NCI-H2196 treated with DMSO at 0.1 percent for 48 hours (cell line): ENCODE data around the gene BBOX1.
"Not testable (repeated sequence)": the region's sequence is repeated elsewhere in the genome, so short reads cannot be mapped to it uniquely, and the experiment has no call there.

Experiments
- DNase-seq: peaks from one replicate; lab custom pipeline; 2025; ENCODE audit not compliant: unreplicated experiment; lab: John Stamatoyannopoulos, UW

BBOX1 gene, protein sequence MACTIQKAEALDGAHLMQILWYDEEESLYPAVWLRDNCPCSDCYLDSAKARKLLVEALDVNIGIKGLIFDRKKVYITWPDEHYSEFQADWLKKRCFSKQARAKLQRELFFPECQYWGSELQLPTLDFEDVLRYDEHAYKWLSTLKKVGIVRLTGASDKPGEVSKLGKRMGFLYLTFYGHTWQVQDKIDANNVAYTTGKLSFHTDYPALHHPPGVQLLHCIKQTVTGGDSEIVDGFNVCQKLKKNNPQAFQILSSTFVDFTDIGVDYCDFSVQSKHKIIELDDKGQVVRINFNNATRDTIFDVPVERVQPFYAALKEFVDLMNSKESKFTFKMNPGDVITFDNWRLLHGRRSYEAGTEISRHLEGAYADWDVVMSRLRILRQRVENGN

DNA sequence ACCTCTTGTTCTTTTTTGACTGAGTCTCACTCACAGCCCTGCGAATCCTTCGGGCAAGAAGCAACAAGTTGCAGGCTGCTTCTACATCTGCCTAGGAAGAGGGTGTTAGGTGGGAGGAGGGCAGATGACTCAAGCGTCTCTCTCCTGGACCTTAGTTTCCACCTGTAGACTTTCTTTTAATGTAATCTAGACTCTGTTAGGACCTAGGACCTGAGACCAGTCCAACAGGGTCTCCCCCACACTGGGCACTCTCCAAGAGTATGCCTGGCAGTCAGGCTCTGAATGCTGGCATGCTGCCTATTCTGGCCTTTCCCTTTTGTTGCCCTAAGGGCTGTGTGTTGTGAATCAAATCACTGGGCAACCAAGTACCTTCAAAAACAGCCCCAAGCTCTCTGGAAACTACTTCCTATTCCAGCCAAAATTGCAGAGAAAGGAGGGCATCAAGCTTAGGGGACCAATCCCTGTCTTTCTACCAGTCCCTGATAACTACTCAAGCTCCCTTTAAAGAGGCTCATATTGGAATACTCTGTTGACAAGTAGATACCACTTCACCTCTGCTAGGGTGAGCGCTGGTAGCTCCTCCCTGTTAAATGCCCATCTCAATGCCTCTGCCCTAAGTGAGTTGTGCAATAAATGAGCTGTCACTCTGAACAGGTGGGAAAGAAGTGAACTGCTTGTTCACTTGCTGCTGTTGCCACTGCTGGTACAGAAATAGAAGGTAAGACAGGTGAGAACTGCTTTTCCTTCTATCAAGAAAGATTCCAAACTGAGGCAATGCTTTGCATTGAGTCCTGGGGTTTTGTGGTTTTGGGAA, at the start of gene BBOX1:
Gene BBOX1, plus strand, starts transcription at position 514 of the 814 bp plus-strand sequence. CDS start 14,616 bp downstream, outside the sequence.
- DNase-seq, result no peak

DNA sequence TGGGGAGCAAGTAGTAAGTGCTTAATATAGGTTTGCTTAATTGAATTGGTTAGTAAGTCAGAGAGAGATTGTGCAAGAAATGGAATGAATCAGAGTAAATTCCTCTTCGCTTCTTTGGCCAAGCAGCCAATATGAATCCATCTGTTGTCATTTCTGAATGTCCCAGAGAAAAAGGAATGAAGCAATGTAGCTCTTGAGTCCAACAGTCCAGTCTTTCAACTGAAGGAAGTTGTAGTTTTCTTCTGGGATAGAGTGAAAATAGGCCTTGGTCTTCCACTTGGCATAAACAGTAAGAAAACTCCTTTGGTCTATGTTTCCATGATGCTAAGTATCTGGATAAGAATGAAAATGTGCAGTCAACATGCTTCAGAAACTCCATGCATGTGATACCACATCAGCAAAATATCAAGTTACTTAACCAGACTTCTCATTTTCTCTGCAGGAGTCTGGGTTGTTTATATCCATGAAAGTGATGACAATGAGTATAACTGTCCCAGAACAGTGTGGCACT, 48.5 kb upstream of the BBOX1 start:
- DNase-seq, result no peak

DNA sequence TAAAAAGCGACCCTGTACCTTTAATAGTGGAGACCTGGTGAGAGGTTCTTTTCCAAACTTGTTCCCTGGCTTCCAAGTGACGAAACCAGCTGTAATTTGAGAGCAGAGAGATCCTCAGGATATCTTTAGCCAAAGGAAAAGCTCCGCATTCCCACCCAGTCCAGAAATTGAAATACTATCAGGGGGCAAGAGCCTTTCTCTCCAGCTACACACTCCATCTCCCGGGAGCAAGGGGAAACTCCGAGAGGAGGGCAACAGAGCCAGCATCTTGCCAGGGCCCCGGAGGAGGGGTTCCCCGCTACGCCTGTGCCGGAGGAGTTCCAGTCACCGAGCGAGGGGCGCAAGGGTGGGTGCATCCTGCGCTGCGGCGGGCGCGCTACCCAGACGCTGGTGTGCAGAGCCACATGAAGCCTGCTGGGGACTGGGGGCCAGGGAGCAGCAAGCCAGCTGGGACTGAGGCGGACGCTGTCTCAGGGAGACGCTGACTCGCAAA, 46.6 kb upstream of the BBOX1 start, which contains the start of gene FIBIN:
Gene FIBIN, plus strand, starts transcription at position 148 of the 493 bp plus-strand sequence. CDS start 415 bp downstream, outside the sequence.
- no peak for DNase-seq

DNA sequence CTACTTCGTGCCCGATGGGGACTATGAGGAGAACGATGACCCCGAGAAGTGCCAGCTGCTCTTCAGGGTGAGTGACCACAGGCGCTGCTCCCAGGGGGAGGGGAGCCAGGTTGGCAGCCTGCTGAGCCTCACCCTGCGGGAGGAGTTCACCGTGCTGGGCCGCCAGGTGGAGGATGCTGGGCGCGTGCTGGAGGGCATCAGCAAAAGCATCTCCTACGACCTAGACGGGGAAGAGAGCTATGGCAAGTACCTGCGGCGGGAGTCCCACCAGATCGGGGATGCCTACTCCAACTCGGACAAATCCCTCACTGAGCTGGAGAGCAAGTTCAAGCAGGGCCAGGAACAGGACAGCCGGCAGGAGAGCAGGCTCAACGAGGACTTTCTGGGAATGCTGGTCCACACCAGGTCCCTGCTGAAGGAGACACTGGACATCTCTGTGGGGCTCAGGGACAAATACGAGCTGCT, 46.0 kb upstream of the BBOX1 start:
- DNase-seq, result no peak

DNA sequence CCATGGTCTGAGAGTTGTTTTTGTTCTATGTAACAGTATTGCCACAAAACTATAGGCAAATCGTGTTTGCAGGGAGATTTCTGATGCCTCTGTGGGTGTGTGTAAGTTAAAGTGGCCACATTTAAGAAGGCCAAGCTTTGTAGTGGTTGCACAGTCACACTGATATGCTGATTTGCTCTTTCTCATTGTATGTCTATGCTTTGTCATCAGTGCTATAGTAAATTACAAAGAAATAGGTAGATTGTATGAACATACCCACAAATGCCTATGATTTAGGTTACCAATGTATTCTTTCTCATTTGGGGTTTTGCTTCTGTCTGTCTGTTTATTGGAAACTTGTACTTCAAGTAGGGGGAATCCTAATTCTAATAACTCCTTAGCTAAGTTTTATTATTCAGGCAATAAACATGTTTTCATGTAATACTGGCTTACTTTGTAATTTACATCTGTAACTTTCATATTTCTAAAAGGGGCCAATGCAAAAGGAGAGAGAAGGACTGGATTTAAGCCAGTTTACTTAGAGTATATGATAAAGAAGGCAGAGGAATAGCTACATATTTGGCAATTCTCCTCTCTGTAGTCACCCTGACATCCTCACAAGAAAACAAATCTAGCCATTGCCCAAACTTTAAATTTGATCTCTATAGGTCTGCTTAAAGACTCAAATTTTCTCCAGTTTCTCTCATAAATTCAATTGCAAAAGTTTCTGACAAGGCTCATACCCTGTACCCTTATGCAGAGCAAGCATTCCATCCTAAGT, 44.7 kb upstream of the BBOX1 start:
- DNase-seq, result no peak

DNA sequence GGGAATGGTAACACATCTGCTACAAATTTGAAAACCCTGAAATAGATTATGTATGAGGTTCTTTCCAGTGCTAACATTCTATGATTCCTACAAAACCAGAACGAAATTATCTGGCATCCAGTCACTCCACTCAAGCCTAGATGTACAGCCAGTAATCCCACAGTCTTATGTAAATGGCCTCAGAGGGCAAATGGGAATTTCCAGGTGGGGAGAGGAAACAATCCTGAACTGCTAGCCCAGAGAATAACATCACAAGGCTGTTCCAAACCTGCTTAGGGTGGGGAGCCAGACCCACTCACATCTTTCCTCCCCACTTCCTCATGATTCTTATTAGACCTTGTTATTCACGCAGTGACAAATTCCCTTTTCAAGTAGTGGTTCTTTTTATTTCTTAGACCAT, 43.2 kb upstream of the BBOX1 start:
- DNase-seq, result no peak

DNA sequence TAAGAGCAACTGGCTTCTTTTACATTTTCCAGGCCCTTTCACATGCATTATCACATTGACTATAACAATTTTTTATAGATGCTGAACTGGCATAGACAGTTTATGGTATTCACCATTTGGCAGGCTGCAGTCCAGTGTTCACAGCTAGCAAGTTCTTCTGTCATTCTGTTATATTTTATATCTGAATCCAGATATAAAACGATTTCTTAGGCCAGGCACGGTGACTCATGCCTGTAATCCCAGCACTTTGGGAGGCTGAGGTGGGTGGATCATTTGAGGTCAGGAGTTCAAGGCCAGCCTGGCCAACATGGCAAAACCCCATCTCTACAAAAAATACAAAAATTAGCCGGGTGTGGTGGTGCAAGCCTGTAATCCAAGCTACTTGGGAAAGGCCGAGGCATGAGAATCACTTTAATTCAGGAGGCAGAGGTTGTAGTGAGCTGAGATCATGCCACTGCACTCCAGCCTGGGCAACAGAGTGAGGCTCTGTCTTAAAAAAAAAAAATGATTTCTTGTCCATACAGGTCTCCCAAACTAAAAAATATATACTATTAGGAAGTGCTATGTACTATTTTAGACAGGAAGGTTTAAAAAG, 39.4 kb upstream of the BBOX1 start:
- not testable (repeated sequence) for DNase-seq

DNA sequence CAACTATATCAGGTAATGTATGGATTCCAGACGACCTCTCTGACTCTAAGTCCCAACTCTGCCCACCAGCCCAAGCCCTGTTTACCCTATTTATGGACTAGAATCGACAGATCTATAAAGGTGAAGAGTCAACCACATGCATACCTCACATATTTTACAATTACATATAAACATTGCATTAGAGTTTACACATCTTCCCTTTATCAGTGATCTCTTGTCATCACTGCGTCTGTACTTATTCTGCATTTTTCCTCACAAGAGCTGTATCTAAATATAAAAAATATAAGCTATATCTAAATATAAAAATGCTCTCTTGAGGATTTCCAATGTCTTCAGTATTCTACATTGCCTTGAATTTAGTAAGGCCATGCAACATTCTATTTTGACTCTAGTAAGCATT, 38.2 kb upstream of the BBOX1 start:
- no peak for DNase-seq

DNA sequence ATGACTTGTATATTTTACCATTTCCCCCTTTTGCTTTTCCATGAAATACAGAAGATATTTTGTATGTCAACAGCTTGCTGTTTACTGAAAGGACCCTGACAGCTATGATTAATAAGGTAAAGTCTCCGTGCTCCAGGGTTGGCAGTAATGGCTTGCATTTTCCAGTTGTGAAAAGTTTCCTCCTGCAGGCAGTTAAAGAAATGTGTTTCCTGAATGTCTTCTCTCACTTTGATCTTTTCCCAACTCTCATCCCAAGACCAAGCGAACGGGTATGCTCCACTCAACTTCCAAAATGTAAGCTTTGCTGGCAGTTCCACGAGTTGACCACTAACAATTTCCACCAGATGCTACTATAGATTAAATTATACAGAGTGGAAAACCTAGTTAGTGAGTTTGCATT, 37.8 kb upstream of the BBOX1 start:
- no peak for DNase-seq

DNA sequence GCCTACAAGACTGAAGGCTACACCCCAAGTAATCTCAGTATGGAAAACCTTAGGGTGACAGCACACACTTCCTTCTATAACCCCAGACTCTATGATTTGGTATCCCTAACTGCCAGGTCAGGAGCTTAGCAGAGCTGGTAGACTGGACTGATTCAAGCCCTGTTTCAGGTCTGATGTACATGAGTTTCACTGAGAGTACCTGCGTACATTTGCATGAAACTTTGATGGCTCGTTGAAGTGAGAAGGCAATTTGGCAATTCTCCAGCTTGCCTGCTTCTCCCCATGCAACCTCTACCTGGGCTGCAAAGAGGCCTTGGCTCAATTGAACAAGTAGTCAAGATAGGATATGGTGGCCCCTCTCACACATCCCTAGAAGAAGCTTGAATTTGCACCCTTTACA, 36.5 kb upstream of the BBOX1 start:
- no peak for DNase-seq

DNA sequence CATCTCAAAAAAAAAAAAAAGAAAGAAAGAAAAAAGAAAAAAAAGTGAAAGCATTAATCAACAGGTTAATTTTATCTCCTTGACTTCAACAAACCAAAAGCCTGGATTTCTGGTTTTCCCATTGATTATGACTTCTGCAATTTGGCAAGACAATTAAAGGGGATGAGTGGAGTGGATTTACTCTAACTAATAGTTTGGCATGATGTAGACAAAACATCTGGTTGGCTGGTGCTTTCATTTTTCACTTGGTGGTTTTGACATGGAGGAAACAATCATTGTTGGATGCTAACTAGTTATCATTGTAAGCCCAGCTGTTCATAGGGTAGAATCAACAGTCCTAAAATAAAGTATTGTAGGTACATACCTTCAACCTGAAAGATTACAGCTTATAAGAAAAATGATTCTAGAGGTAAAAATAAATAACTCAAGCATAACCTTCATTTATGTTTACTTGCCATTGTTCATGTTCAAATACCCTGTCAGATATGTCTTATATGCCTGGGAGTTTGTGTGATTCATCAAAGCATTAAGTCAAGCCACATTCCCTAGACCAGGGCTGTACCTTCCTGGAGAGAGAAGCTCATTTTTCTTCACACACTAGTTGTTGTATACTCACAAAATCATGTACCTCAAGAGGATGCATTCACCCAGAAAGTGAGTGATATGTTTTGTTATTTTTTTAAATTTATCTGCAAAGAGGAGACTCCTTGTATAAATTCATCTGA, 31.6 kb upstream of the BBOX1 start:
- no peak for DNase-seq

DNA sequence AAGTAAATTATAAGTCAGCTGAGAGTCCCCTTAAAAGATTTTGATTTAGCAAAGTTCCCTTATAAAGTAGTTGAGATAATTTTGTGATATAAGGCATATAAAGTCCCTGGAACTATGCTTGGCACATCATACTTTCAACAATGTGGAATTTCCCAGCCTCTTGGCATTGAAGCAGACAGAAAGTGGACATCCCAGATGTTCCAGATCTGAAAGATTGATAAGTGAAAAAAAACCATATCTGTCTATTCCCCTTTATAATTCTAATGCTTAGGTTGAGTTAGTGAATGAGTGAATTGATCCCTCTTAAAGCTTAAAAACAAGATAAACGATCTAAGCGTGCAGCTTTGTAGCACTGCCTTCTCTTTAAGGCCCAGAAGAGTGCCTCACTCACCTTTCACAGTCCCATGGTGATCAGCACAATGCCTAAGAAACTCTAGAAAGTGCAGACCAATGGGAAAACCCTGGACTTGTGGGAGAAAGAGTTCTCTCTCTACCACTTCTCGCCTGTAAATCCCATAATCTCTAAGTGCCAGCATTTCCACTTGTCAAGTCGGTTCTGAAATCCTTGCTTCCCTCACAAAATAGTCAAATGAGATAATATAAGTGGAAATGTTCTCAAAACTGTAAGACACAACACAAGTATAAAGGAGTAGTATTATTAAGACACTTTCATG, 28.9 kb upstream of the BBOX1 start:
- no peak for DNase-seq

DNA sequence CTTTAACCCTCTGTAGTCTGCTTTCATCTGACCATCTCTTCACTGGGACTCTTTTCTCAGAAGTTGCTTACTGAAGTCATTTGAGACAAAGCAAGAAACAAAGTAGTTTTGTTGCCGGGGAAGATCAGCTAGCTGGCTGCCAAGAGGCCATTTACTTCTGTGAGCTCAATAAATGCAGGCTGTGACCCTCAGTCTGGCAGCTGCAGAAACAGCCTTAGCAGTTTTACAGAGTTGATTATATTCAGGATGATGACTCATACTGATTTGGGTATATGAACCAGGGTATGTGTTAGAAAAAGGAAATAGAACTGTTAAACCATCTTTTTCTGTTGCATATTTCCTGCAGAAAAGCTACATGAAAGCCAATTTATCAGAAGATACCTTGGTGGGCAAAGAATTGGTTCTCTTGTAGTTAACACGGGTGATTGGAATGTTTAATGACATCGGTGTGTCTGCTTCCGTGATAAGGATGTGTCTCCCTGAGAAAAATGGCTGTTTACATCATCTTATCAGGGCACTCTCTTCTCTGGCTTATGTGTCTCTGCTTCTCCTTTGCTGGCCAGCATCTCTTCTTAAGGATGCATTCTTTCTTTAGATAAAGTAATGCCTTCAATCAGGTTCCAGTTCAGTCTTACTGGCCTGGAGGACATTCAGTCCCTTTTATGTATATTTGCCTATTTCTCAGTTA, 28.2 kb upstream of the BBOX1 start:
- no peak for DNase-seq

DNA sequence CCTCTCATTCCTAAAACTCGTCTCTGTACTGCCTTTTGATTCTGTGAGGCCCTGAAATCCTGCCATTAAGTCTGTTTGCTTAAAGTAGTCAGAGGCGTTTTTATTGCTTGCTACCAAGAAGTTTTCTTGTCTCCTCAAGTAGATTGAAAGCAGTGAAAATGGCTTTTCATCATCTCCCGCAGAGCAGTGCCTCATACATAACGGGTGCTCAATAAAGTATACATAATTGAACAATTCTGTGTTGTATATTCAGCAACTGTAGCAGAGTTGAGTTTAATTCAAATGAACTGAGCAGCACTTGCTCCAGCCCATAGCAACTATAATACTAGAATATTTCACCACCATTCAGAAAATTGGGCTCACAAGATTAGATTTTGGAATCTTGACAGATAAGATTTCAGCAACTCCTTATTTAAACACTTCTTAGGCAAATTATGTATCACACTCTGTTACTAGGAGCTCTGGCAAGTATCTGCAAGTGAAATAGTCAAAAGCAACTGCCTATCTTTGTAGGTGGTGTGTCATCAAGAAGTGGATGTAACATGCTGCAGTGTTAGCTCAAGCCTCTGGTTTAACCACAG, 26.7 kb upstream of the BBOX1 start:
- DNase-seq, result no peak

DNA sequence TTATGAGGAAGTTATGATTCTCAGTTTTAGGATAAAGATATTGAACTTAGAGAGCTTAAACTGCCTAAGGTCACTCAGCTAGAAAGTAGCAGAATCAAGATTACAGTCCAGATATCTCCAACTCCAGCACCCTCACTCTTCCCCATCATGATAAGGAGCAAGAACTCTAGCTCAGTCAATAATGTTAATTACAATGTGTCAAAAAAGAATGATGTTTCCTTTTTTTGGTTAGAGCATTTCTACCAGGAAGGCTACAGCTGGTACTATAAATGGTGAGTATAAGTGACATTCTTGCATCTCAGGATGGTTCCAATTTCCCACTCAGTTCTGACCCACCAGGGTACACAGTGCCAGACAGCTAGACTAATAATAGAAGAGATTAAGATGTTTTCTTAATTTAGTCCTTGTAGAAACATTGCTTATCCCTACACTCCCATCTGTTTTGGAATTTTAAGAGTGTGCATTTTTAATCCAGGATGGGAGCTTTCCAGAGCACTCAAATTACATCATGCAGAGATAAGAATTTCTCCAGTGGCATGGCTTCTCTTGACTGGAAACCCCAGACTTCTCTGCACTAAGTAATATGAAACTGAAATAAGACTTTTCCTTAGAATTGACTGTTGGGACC, 21.6 kb upstream of the BBOX1 start:
- no peak for DNase-seq

DNA sequence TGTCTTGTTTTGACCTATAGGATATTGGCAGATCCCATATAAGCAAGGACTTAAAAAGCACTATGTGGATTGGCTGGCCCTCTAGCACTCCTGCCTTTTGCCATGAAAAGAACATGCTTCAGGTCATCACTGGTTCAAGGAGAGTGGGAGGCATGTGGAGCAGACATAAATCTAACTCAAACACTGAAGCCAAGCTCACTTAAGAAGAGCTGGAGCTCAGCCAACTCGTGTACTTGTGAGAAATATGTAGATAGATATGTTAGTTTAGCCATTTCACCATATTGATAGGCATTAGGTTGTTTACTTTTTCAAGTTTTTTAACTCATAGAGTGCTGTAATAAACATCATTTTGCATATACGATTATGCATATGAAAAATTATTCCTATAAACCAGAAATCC, 19.9 kb upstream of the BBOX1 start:
- no peak for DNase-seq

DNA sequence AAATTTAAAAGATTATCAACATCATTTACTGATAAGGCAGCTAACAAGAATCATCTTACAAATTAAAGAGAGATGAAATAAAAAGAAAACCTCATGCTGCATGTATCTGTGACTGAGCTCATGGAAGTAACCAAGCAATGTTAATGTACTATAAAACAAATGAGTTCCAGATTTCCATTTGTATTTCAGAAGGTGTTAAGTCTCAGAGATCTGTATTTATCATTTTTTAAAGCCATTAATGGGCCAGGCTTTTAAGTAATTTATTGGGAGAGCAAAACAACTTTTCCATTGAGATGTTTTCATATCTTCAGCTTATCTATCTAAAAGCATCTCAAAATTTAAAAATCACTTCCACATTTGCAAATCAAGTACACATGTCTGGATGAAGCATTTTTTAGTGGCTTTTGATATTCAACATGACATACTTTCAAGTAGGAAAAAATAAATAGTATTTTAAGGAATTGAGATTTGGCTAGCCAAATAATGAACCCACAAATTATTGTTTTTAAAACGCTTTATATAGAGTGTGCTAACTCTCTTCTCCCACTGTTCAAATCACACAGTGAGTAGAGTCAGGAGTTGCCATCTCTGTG, 17.9 kb upstream of the BBOX1 start:
- no peak for DNase-seq

DNA sequence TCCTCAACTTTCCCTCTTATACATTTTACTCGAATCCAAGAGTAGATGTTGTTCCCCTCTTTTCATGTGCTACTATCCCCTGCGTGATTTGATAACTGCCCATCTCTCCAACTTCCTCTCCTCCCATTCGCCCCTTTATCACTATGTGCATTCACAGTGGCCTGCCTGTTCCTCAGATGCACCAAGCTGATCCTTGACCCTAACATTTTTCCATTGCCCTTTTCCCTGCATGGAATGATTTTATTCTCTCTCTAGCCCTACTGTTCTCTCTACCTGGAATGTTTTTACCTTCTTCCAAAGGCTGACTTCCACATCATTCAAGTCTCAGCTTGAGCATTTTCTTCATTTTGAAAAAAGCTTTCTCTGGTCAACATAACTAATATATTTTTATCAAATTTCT, 15.8 kb upstream of the BBOX1 start:
- DNase-seq, result no peak
